ENCODE measurements around the gene C10orf71.

Gene C10orf71

GRCh38 chr10:49298983-49299815 lies at the start of gene C10orf71:
C10orf71 (plus strand) TSS chr10:49299170; CDS start chr10:49322546, 23,376 bp downstream.
- no peak for DNase-seq

GRCh38 chr10:49252313-49253034 lies 46.5 kb upstream of the C10orf71 start:
- DNase-seq, result no peak

- no peak for DNase-seq
Measured at GRCh38 chr10:49253340-49253906, 45.5 kb upstream of the C10orf71 start.

GRCh38 chr10:49254150-49254549 lies 44.8 kb upstream of the C10orf71 start:
- DNase-seq, result no peak

GRCh38 chr10:49254556-49255318 lies 44.2 kb upstream of the C10orf71 start:
- peak; percentile 4 to 14 for DNase-seq

- DNase-seq, result no peak
Measured at GRCh38 chr10:49255883-49256282, 43.1 kb upstream of the C10orf71 start.

GRCh38 chr10:49257154-49257553 lies 41.8 kb upstream of the C10orf71 start:
- no peak for DNase-seq

GRCh38 chr10:49257626-49258349 lies 41.2 kb upstream of the C10orf71 start:
- no peak for DNase-seq

GRCh38 chr10:49258350-49258683 lies 40.7 kb upstream of the C10orf71 start:
- DNase-seq, result no peak

GRCh38 chr10:49260644-49261296 lies 38.2 kb upstream of the C10orf71 start:
- no peak for DNase-seq

GRCh38 chr10:49263591-49263990 lies 35.4 kb upstream of the C10orf71 start:
- DNase-seq, result no peak

- DNase-seq, result no peak
Measured at GRCh38 chr10:49264177-49264677, 34.7 kb upstream of the C10orf71 start.

GRCh38 chr10:49265885-49266284 lies 33.1 kb upstream of the C10orf71 start:
- DNase-seq, result no peak

GRCh38 chr10:49268185-49268584 lies 30.8 kb upstream of the C10orf71 start:
- DNase-seq, result no peak

GRCh38 chr10:49269523-49269922 lies 29.4 kb upstream of the C10orf71 start:
- no peak for DNase-seq

- no peak for DNase-seq
Measured at GRCh38 chr10:49270565-49270964, 28.4 kb upstream of the C10orf71 start.

- no peak for DNase-seq
Measured at GRCh38 chr10:49271346-49271745, 27.6 kb upstream of the C10orf71 start.

- no peak for DNase-seq
Measured at GRCh38 chr10:49272251-49273081, 26.5 kb upstream of the C10orf71 start.

GRCh38 chr10:49273082-49273465 lies 25.9 kb upstream of the C10orf71 start:
- no peak for DNase-seq

- no peak for DNase-seq
Measured at GRCh38 chr10:49273626-49274025, 25.3 kb upstream of the C10orf71 start.

GRCh38 chr10:49274886-49275285 lies 24.1 kb upstream of the C10orf71 start:
- DNase-seq, result no peak

Measured in activated CD4-positive, alpha-beta T cell treated with anti-CD3 and anti-CD28 coated beads, Interleukin-2, amount 50 U/mL, for 4 hours (primary cell).